Astrocyte (in vitro differentiated cells and primary cell): ENCODE measurements around the gene SOX2. TPM values are rescaled to one million over a fixed set of nuclear protein-coding genes. Genes with fewer than 3 reads are reported as not detected.

Experiments used
- DNase-seq: peaks from one replicate; pipeline ENCODE4 v3.0.0-alpha.2; 2010; ENCODE audit warnings: low read depth
- FAIRE-seq: peaks from 2 replicates; lab custom pipeline; 2011; peaks lifted over from hg19 to GRCh38; lab: Jason Lieb, UNC
- H2AFZ ChIP-seq: 2 replicates; pipeline ENCODE4 v1.6.0; 2012; ENCODE audit warnings: low read depth, low read length, inconsistent platforms
- H3K27ac ChIP-seq: 2 replicates; pipeline ENCODE4 v1.5.1; 2011; ENCODE audit warnings: low read depth, low read length, inconsistent platforms
- H3K27me3 ChIP-seq: 2 replicates; pipeline ENCODE4 v1.6.0; 2011; ENCODE audit warnings: low read length, inconsistent platforms; ENCODE audit not compliant: insufficient read depth
- H3K36me3 ChIP-seq: 2 replicates; pipeline ENCODE4 v1.5.1; 2011; ENCODE audit warnings: low read length, inconsistent platforms; ENCODE audit not compliant: insufficient read depth
- H3K4me1 ChIP-seq: 2 replicates; pipeline ENCODE4 v1.5.1; 2011; ENCODE audit warnings: low read length, inconsistent platforms; ENCODE audit not compliant: insufficient read depth
- H3K4me2 ChIP-seq: 2 replicates; pipeline ENCODE4 v1.6.0; 2012; ENCODE audit warnings: low read length, inconsistent platforms
- H3K4me3 ChIP-seq: 2 replicates; pipeline ENCODE4 v1.5.1; 2011; ENCODE audit warnings: low read depth, mild to moderate bottlenecking, low read length, inconsistent platforms; ENCODE audit not compliant: insufficient read depth
- H3K79me2 ChIP-seq: 2 replicates; pipeline ENCODE4 v1.6.0; 2012; ENCODE audit warnings: mild to moderate bottlenecking, low read length, inconsistent platforms; ENCODE audit not compliant: insufficient read depth
- H3K9ac ChIP-seq: 2 replicates; pipeline ENCODE4 v1.6.0; 2012; ENCODE audit warnings: mild to moderate bottlenecking, low read length, inconsistent platforms
- H3K9me3 ChIP-seq: 2 replicates; pipeline ENCODE4 v1.5.1; 2012; ENCODE audit warnings: low read depth, mild to moderate bottlenecking, low read length, inconsistent platforms; ENCODE audit not compliant: insufficient read depth
- H4K20me1 ChIP-seq: 2 replicates; pipeline ENCODE4 v1.6.0; 2012; ENCODE audit warnings: low read length, inconsistent platforms; ENCODE audit not compliant: insufficient read depth
- H3K27ac Mint-ChIP-seq: one replicate; pipeline ENCODE4 v1.8.0; 2021; ENCODE audit warnings: mild to moderate bottlenecking, mixed read lengths; ENCODE audit not compliant: unreplicated experiment
- H3K27me3 Mint-ChIP-seq: one replicate; pipeline ENCODE4 v1.8.0; 2021; ENCODE audit warnings: low read depth, mixed read lengths; ENCODE audit not compliant: unreplicated experiment
- H3K36me3 Mint-ChIP-seq: one replicate; pipeline ENCODE4 v1.8.0; 2021; ENCODE audit warnings: low read depth, mixed read lengths; ENCODE audit not compliant: unreplicated experiment
- H3K4me1 Mint-ChIP-seq: one replicate; pipeline ENCODE4 v1.8.0; 2021; ENCODE audit warnings: low read depth, mixed read lengths; ENCODE audit not compliant: unreplicated experiment
- H3K4me3 Mint-ChIP-seq: one replicate; pipeline ENCODE4 v1.8.0; 2021; ENCODE audit warnings: mild to moderate bottlenecking, moderate library complexity, mixed read lengths; ENCODE audit not compliant: unreplicated experiment
- H3K9me3 Mint-ChIP-seq: one replicate; pipeline ENCODE4 v1.8.0; 2021; ENCODE audit warnings: mild to moderate bottlenecking, mixed read lengths; ENCODE audit not compliant: unreplicated experiment
- CTCF ChIP-seq: IDR thresholded peaks from 2 replicates; pipeline ENCODE4 v1.5.1; 2011; ENCODE audit warnings: low read depth, mild to moderate bottlenecking, inconsistent platforms, low read length, moderate library complexity; ENCODE audit not compliant: insufficient read depth
- EZH2 ChIP-seq: IDR thresholded peaks from 2 replicates; pipeline ENCODE4 v1.6.1; 2012; ENCODE audit warnings: mild to moderate bottlenecking, low read length, inconsistent platforms; ENCODE audit not compliant: insufficient read depth
- total RNA-seq: library from RNA; stranded (reverse); gene quantifications from 2 replicates; pipeline ENCODE4 v1.2.1, GENCODE V29; 2021

Gene SOX2
- total RNA-seq, 1 donor from 2014 or later: 6.5 TPM

- TF ChIP-seq EZH2: no peak
- TF ChIP-seq CTCF: no peak
- Mint-ChIP-seq H3K4me3 (peak overlapping the region; percentile 87), H3K9me3 (no peaks in the 10 kb centered on the region), H3K36me3 (no peaks in the 10 kb centered on the region), H3K27me3 (no peaks in the 10 kb centered on the region), H3K4me1 (peaks cover 23% of the 10 kb centered on the region), H3K27ac (peak overlapping the region; percentile 87)
- Histone ChIP-seq H3K4me2 (peak overlapping the region; percentile 93), H3K27ac (peak overlapping the region; percentile 79), H3K9ac (peak overlapping the region; percentile 78), H3K9me3 (no peaks in the 10 kb centered on the region), H2AFZ (no peak overlapping the region), H3K36me3 (no peaks in the 10 kb centered on the region), H3K79me2 (peaks cover 61% of the 10 kb centered on the region), H3K4me1 (peaks cover 21% of the 10 kb centered on the region), H3K27me3 (peaks cover 42% of the 10 kb centered on the region), H3K4me3 (peak overlapping the region; percentile 67), H4K20me1 (no peaks in the 10 kb centered on the region)
- DNase-seq: no peak
- peak; percentile 37 for FAIRE-seq
These were observed 2.2 kb downstream of the SOX2 start for GRCh38 chr3:181713676-181714612.

GRCh38 chr3:181715571-181716340 is 4.0 kb downstream of the SOX2 start:
- Histone ChIP-seq H3K36me3 (no peaks in the 10 kb centered on the region), H3K27me3 (peaks cover 45% of the 10 kb centered on the region), H3K9me3 (no peaks in the 10 kb centered on the region), H3K4me1 (peaks cover 32% of the 10 kb centered on the region), H3K79me2 (peaks cover 73% of the 10 kb centered on the region), H3K4me3 (peak overlapping the region; percentile 67), H3K4me2 (peak overlapping the region; percentile 93), H3K9ac (peak overlapping the region; percentile 78), H2AFZ (peak overlapping the region; percentile 45), H4K20me1 (no peaks in the 10 kb centered on the region), H3K27ac (peak overlapping the region; percentile 79)
- H3K9me3 Mint-ChIP-seq: no peaks in the 10 kb centered on the region
- peaks cover 18% of the 10 kb centered on the region for H3K4me1 Mint-ChIP-seq
- TF ChIP-seq EZH2 (peak; percentile 31), CTCF (no peak)
- FAIRE-seq (no peak), DNase-seq (peak; percentile 63)
- no peaks in the 10 kb centered on the region for H3K36me3 Mint-ChIP-seq
- peak overlapping the region; percentile 87 for H3K4me3 Mint-ChIP-seq
- peak overlapping the region; percentile 91 for H3K27ac Mint-ChIP-seq
- no peaks in the 10 kb centered on the region for H3K27me3 Mint-ChIP-seq
